Prostate gland (tissue), 2 donors: ENCODE measurements around the gene SUFU.

ENCODE experiments used
- CTCF ChIP-seq, 4 experiments: fragments of 200-600 bp in 2 of 4; fragments of 450-650 bp in 2 of 4; sonication (generic) in 2 of 4; IDR thresholded peaks; 1 replicate in 3 of 4; 2 replicates in 1 of 4; pipeline ENCODE4 v1.5.1; 2016 to 2019; ENCODE audit warnings: antibody characterized with exemption in 4 of 4, mild to moderate bottlenecking in 2 of 4, moderate library complexity in 2 of 4
- POLR2A ChIP-seq: fragments of 450-650 bp; IDR thresholded peaks from one replicate; pipeline ENCODE4 v1.6.1; 2016; ENCODE audit warnings: antibody characterized with exemption, mild to moderate bottlenecking

GRCh38 chr10:102619281-102619981 is 115.7 kb downstream of the SUFU start:
- no peak for TF ChIP-seq CTCF (IDR thresholded peaks at IDR 0.05)
- no peak for TF ChIP-seq POLR2A
